ENCODE data around the gene AEN.

DNA sequence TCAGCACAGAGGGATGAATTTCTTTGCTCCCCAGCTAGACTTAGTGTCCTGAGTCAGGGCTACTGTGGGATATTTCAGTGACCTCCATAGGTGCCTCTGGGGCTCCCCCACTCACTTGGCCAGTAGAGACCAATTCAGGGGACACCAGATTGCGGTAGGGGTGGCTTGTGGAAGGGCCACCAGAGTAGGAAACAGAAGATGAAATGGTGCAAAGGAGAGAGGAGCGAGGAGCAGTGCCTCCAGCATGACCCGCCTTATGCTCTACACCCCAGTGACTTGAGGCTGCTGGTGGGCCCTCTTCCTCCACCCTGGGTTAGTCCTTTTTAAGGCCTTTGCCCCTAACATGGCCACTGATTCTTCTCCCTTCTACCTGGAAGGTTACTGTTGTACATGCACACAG is 2.5 kb downstream of the AEN start:
- TF ChIP-seq, protein P1, sequence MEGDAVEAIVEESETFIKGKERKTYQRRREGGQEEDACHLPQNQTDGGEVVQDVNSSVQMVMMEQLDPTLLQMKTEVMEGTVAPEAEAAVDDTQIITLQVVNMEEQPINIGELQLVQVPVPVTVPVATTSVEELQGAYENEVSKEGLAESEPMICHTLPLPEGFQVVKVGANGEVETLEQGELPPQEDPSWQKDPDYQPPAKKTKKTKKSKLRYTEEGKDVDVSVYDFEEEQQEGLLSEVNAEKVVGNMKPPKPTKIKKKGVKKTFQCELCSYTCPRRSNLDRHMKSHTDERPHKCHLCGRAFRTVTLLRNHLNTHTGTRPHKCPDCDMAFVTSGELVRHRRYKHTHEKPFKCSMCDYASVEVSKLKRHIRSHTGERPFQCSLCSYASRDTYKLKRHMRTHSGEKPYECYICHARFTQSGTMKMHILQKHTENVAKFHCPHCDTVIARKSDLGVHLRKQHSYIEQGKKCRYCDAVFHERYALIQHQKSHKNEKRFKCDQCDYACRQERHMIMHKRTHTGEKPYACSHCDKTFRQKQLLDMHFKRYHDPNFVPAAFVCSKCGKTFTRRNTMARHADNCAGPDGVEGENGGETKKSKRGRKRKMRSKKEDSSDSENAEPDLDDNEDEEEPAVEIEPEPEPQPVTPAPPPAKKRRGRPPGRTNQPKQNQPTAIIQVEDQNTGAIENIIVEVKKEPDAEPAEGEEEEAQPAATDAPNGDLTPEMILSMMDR (conservative IDR thresholded peaks at IDR 0.05; ENCODE audit: low read length): no peak
- TF ChIP-seq EZH2phosphoT487 (IDR thresholded peaks at IDR 0.05; ENCODE audit: borderline replicate concordance): no peak
